HCT116 (cell line): ENCODE measurements around the gene TIPARP. TPM values are rescaled to one million over a fixed set of nuclear protein-coding genes. Genes with fewer than 3 reads are reported as not detected.

Experiments used
- ATAC-seq: fragments of 200-7000 bp; cut with Tn5 transposase; 2 replicates; pipeline ENCODE4 v1.9.1; 2020; ENCODE audit warnings: mild to moderate bottlenecking, moderate library complexity
- BruUV-seq: library from RNA; stranded (reverse); fragments of 400-500 nt; replicated peaks from 2 replicates; lab custom pipeline; 2021; lab: Mats Ljungman, UMichigan
- CTCF ChIA-PET: fragments of 300-600 bp; sonication (Branson Sonifier 250); formaldehyde crosslinking; loops from one replicate; lab custom pipeline; 2021; ENCODE audit warnings: antibody characterized with exemption; lab: Charles Lee
- POLR2A ChIA-PET: fragments of 300-600, 350-600 bp; sonication (Branson Sonifier 250); formaldehyde crosslinking; loops from one replicate; lab custom pipeline; 2021; ENCODE audit warnings: antibody characterized with exemption; lab: Charles Lee
- RAD21 ChIA-PET, 2 experiments: fragments of 300-600 bp; sonication (Branson Sonifier 250); formaldehyde crosslinking; loops; one replicate each; lab custom pipeline; 2023; ENCODE audit warnings: low total read pairs in 2 of 2; ENCODE audit not compliant: uncharacterized antibody in 2 of 2, unreplicated experiment in 2 of 2, low non-redundant PET in 1 of 2; lab: Charles Lee
- DNase-seq: peaks from one replicate; pipeline ENCODE4 v3.0.0-alpha.2; 2010; ENCODE audit warnings: low read depth, low spot score
- H2AFZ ChIP-seq: fragments of 200-600 bp; shearing (Covaris generic), sonication (generic); 2 replicates; pipeline ENCODE4 v1.6.1; 2017; ENCODE audit warnings: low read depth, mixed run types, mixed read lengths, antibody characterized with exemption, low read length; ENCODE audit not compliant: poor library complexity, severe bottlenecking
- H3K27ac ChIP-seq: 2 replicates; pipeline ENCODE4 v1.5.1; 2012; ENCODE audit warnings: low read depth, low read length
- H3K27me3 ChIP-seq: fragments of 200-600 bp; sonication (generic); 2 replicates; pipeline ENCODE4 v1.6.1; 2016; ENCODE audit warnings: mixed run types, low read length, mixed read lengths; ENCODE audit not compliant: insufficient read depth
- H3K36me3 ChIP-seq, 2 experiments: fragments of 200-500 bp in 1 of 2; fragments of 200-600 bp in 1 of 2; sonication (Bioruptor generic) in 1 of 2; sonication (generic) in 1 of 2; 2 replicates each; pipeline versions ENCODE4 v1.5.1 to v1.6.1; 2014 to 2016; ENCODE audit warnings: low read length in 2 of 2, inconsistent platforms in 1 of 2, mixed read lengths in 1 of 2, mixed run types in 1 of 2; ENCODE audit not compliant: insufficient read depth in 2 of 2, control insufficient read depth in 1 of 2
- H3K4me1 ChIP-seq, 2 experiments: fragments of 200-600 bp in 1 of 2; sonication (generic) in 1 of 2; 2 replicates each; pipeline versions ENCODE4 v1.5.1 to v1.6.1; 2012 to 2017; ENCODE audit warnings: low read length in 2 of 2, inconsistent platforms in 1 of 2, mild to moderate bottlenecking in 1 of 2, mixed read lengths in 1 of 2, mixed run types in 1 of 2, moderate library complexity in 1 of 2; ENCODE audit not compliant: insufficient read depth in 2 of 2, control insufficient read depth in 1 of 2
- H3K4me2 ChIP-seq: fragments of 200-600 bp; sonication (generic); 2 replicates; pipeline ENCODE4 v1.6.1; 2017; ENCODE audit warnings: mixed run types, low read length, mixed read lengths
- H3K4me3 ChIP-seq, 2 experiments: fragments of 200-600 bp in 1 of 2; sonication (generic) in 1 of 2; replicated peaks in 1 of 2; 2 replicates each; pipeline ENCODE4 v1.5.1; 2011 to 2016; ENCODE audit warnings: low read length in 2 of 2, control low read depth in 1 of 2, low read depth in 1 of 2, mild to moderate bottlenecking in 1 of 2, mixed read lengths in 1 of 2, mixed run types in 1 of 2
- H3K79me2 ChIP-seq: fragments of 200-600 bp; sonication (generic); 2 replicates; pipeline ENCODE4 v1.6.1; 2017; ENCODE audit warnings: mild to moderate bottlenecking, mixed run types, low read length, moderate library complexity, mixed read lengths; ENCODE audit not compliant: insufficient read depth
- H3K9ac ChIP-seq: fragments of 200-600 bp; sonication (generic); 2 replicates; pipeline ENCODE4 v1.6.1; 2016; ENCODE audit warnings: low read length, mixed read lengths
- H3K9me2 ChIP-seq: fragments of 200-600 bp; sonication (generic), shearing (Covaris generic); 2 replicates; pipeline ENCODE4 v1.6.1; 2017; ENCODE audit warnings: mixed run types, mild to moderate bottlenecking, moderate library complexity; ENCODE audit not compliant: insufficient read depth
- H3K9me3 ChIP-seq, 2 experiments: fragments of 200-500 bp in 1 of 2; fragments of 200-600 bp in 1 of 2; sonication (Bioruptor generic) in 1 of 2; sonication (generic) in 1 of 2; 2 replicates each; pipeline ENCODE4 v1.6.1; 2014 to 2017; ENCODE audit warnings: low read length in 2 of 2, mixed read lengths in 2 of 2, inconsistent platforms in 1 of 2, low read depth in 1 of 2, mild to moderate bottlenecking in 1 of 2, mixed run types in 1 of 2, moderate library complexity in 1 of 2; ENCODE audit not compliant: control insufficient read depth in 1 of 2, insufficient read depth in 1 of 2
- H4K20me1 ChIP-seq: fragments of 200-600 bp; sonication (generic), shearing (Covaris generic); 2 replicates; pipeline ENCODE4 v1.6.1; 2017; ENCODE audit warnings: mixed run types, mild to moderate bottlenecking, moderate library complexity; ENCODE audit not compliant: insufficient read depth
- EZH2 ChIP-seq: fragments of 200-600 bp; sonication (generic); IDR thresholded peaks from 2 replicates; pipeline ENCODE4 v1.6.1; 2017; ENCODE audit warnings: antibody characterized with exemption, mixed run types
- RAD21 ChIP-seq: IDR thresholded peaks from 2 replicates; pipeline ENCODE4 v1.6.1; 2012; ENCODE audit warnings: low read depth, mild to moderate bottlenecking
- YY1 ChIP-seq: IDR thresholded peaks from 2 replicates; pipeline ENCODE4 v1.6.1; 2011; ENCODE audit warnings: low read length, low read depth, moderate library complexity, mild to moderate bottlenecking; ENCODE audit not compliant: insufficient replicate concordance; ENCODE audit errors: extremely low read depth
- ZFX ChIP-seq: fragments of 450-650 bp; IDR thresholded peaks from 2 replicates; pipeline ENCODE4 v1.6.1; 2017
- ZNF274 ChIP-seq: fragments of 200-500 bp; sonication (Bioruptor generic); IDR thresholded peaks from 2 replicates; pipeline ENCODE4 v1.6.1; 2014; ENCODE audit warnings: mild to moderate bottlenecking, low read depth, low read length, inconsistent platforms
- intact Hi-C: fragments of 100-400 bp; cut with micrococcal nuclease; formaldehyde crosslinking; loops from 2 replicates; pipeline ENCODE4 v1.10.0; 2022
- total RNA-seq: library from RNA; stranded (reverse); gene quantifications from one replicate; pipeline ENCODE4 v1.2.1, GENCODE V29; 2021; ENCODE audit not compliant: unreplicated experiment
- TF ChIP-seq, protein P1 (sequence below): IDR thresholded peaks from 2 replicates; pipeline ENCODE4 v1.6.1; 2012; ENCODE audit warnings: low read depth

The TIPARP gene
- total RNA-seq, 1 experiment from 2014 or later, result 51.3 TPM

DNA sequence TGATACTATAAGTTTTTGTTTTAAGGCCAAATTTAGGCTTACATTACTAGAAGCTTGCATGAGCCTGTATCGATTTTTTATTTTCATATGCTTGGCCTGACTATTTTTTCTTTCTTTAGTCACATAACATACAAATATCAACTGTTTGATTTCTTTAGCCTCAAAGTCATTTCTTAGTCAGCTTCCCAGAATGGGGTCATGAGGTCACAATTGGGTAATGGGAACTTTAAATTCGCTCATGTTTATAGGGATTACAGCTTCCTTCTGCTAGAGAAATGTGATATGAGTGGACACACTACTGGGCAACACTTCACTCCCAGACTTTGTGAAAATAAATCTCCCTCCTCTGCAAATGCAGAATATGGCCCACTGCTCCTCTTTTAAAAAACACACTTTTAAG, 9.1 kb upstream of the TIPARP start:
- H3K27me3 ChIP-seq, result no peaks in the 10 kb centered on the region
- TF ChIP-seq, protein P1, sequence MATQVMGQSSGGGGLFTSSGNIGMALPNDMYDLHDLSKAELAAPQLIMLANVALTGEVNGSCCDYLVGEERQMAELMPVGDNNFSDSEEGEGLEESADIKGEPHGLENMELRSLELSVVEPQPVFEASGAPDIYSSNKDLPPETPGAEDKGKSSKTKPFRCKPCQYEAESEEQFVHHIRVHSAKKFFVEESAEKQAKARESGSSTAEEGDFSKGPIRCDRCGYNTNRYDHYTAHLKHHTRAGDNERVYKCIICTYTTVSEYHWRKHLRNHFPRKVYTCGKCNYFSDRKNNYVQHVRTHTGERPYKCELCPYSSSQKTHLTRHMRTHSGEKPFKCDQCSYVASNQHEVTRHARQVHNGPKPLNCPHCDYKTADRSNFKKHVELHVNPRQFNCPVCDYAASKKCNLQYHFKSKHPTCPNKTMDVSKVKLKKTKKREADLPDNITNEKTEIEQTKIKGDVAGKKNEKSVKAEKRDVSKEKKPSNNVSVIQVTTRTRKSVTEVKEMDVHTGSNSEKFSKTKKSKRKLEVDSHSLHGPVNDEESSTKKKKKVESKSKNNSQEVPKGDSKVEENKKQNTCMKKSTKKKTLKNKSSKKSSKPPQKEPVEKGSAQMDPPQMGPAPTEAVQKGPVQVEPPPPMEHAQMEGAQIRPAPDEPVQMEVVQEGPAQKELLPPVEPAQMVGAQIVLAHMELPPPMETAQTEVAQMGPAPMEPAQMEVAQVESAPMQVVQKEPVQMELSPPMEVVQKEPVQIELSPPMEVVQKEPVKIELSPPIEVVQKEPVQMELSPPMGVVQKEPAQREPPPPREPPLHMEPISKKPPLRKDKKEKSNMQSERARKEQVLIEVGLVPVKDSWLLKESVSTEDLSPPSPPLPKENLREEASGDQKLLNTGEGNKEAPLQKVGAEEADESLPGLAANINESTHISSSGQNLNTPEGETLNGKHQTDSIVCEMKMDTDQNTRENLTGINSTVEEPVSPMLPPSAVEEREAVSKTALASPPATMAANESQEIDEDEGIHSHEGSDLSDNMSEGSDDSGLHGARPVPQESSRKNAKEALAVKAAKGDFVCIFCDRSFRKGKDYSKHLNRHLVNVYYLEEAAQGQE, result no peak
- TF ChIP-seq ZFX, result no peak
- no peak for TF ChIP-seq EZH2
- TF ChIP-seq RAD21, result no peak
- TF ChIP-seq ZNF274, result no peak
- CTCF ChIA-PET, result no interaction called here
- ATAC-seq, result no peak
- H4K20me1 ChIP-seq, result no peaks in the 10 kb centered on the region
- RAD21 ChIA-PET, result no interaction called here
- H3K9ac ChIP-seq, result no peak overlapping the region
- no peak for DNase-seq
- no peak overlapping the region for H3K4me3 ChIP-seq
- H3K4me1 ChIP-seq, result peaks cover 4 to 11% of the 10 kb centered on the region in 2 experiments; a peak in 3 of 4 replicates
- no peaks in the 10 kb centered on the region for H3K9me2 ChIP-seq
- no peaks in the 10 kb centered on the region for H3K9me3 ChIP-seq
- H3K79me2 ChIP-seq, result no peaks in the 10 kb centered on the region
- H3K4me2 ChIP-seq, result no peak overlapping the region
- no peaks in the 10 kb centered on the region for H3K36me3 ChIP-seq
- POLR2A ChIA-PET, result no interaction called here
- no peak overlapping the region for H2AFZ ChIP-seq
- BruUV-seq, result no TSS peak
- intact Hi-C loops, result no loop called here
- no peak overlapping the region for H3K27ac ChIP-seq

DNA sequence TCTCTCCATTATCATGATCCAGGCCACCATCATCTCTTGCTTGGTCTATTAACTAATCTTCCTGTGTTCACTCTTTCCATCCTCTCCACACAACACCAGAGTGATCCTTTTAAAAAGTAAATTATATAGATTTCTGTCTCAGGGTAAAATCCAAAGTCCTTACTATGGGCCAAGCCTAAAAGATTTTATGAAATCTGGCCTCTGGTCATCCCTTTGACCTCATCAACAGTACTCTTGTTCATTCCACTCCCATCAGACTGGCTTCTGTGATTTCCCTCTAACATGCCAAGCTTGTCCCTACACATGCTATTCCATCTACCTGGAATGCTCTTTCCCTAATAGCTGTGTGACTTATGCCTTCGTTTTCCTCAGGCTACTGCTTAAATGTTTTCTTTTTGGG, 8.3 kb upstream of the TIPARP start:
- no peak overlapping the region for H3K9ac ChIP-seq
- ChIA-PET RAD21 (no interaction called here), CTCF (no interaction called here), POLR2A (no interaction called here)
- no peak overlapping the region for H3K4me2 ChIP-seq
- ATAC-seq, result no peak
- no peaks in the 10 kb centered on the region for H4K20me1 ChIP-seq
- no peaks in the 10 kb centered on the region for H3K36me3 ChIP-seq
- no peaks in the 10 kb centered on the region for H3K27me3 ChIP-seq
- peaks cover 4 to 11% of the 10 kb centered on the region in 2 experiments; a peak in 3 of 4 replicates for H3K4me1 ChIP-seq
- H3K27ac ChIP-seq, result no peak overlapping the region
- H3K4me3 ChIP-seq, result no peak overlapping the region
- H3K79me2 ChIP-seq, result no peaks in the 10 kb centered on the region
- DNase-seq, result no peak
- H3K9me2 ChIP-seq, result no peaks in the 10 kb centered on the region
- TF ChIP-seq YY1, result no peak
- intact Hi-C loops, result no loop called here
- no TSS peak for BruUV-seq
- H3K9me3 ChIP-seq, result no peaks in the 10 kb centered on the region
- H2AFZ ChIP-seq, result no peak overlapping the region
